Superior temporal gyrus (tissue), 1 donor: ENCODE data around the gene RNASEH2A.
"Not testable (repeated sequence)": the region's sequence is repeated elsewhere in the genome, so short reads cannot be mapped to it uniquely, and the experiment has no call there.

ENCODE experiments used
- DNase-seq: peaks from one replicate; pipeline ENCODE4 v3.0.0-alpha.2; 2016; ENCODE audit errors: extremely low spot score

The RNASEH2A gene

DNA sequence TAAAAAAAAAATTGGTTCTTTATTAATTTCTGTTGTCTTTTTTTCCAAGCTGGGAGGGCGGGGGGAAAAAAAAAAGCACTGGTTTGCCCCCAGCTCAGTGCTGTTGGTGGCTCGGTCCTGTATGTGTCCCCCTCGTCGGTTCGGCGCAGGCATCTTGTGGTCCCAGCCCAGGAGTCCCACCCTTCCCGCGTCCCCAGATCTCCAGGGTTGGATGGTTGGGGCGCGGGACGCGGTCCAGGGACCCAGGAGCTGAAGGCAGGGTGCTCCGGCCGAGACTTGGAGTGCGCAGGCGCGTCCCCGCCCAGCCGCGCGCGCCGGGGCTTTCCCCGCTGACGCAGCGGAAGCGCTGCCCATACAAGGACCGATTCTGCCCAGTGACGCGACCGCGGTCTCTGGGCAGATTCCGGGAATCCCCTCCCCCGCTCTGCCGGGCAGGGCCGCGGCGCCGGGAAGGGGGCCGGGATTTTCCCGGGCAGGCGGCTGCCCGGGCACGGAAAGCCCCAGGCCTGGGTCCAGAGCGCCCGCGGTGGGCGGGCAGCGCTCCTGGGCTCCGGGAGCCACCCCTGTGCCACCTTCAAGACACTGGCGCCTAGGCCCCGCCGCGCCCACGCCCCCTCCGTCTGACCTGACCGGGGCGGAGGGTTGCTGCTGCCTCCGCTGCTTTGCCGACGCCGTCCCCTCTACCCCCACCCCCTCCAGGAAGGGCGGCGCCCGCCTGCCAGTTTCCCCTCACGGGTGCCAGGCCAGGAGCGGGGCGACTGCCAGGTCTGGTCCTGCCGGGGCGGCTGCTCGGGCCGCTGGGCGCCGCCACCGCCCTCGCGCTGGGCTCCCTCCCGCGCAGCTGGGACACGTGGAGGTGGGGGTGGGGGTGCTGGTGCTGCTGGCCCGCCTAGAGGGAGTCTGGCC, 12.8 kb upstream of the RNASEH2A start:
- DNase-seq = peak; percentile 93

DNA sequence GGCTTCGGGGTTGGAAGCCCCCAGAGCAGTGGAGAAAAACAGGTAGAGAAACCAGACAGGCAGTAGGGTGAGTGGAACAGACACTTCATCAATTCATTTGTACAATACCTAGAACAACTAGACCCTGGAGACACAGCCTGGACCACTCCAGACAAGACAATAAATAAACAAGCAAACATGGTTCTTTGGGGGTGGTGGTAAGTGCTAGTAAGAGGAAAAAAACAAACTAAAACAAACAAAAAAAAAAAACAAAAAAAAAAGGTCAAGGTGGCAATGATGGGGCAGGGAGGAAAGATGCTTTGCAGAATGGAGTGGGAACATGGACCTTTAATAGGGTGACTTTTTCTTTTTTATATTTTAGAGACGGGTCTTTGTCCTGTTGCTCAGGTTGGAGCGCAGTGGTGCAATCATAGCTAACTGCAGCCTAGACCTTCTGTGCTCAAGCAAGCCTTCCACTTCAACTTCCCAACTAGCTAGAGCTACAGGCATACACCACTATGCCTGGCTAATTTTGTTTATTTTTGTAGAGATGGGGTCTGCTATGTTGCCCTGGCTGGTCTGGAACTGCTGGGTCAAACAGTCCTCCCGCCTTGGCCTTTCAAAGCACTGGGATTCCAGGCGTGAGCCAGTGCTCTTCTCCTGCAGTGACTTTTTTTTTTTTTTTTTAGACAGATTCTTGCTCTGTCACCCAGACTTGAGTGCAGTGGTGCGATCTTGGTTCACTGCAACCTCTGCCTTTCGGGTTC, 12.0 kb upstream of the RNASEH2A start:
- DNase-seq = no peak

DNA sequence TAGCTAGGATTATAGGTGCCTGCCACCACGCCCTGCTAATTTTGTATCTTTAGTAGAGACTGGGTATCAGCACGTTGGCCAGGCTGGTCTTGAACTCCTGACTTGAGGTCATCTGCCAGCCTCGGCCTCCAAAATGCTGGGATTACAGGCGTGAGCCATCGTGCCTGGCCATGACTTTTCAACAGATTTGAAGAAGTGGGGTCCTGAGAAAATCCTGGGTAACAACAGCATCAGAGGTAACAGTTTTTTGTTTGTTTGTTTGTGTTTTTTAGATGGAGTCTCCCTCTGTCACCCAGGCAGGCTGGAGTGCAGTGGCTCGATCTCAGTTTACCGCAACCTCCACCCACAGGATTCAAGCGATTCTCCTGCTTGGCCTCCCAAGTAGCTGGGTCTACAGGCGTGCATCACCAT, 11.4 kb upstream of the RNASEH2A start:
- DNase-seq = no peak

DNA sequence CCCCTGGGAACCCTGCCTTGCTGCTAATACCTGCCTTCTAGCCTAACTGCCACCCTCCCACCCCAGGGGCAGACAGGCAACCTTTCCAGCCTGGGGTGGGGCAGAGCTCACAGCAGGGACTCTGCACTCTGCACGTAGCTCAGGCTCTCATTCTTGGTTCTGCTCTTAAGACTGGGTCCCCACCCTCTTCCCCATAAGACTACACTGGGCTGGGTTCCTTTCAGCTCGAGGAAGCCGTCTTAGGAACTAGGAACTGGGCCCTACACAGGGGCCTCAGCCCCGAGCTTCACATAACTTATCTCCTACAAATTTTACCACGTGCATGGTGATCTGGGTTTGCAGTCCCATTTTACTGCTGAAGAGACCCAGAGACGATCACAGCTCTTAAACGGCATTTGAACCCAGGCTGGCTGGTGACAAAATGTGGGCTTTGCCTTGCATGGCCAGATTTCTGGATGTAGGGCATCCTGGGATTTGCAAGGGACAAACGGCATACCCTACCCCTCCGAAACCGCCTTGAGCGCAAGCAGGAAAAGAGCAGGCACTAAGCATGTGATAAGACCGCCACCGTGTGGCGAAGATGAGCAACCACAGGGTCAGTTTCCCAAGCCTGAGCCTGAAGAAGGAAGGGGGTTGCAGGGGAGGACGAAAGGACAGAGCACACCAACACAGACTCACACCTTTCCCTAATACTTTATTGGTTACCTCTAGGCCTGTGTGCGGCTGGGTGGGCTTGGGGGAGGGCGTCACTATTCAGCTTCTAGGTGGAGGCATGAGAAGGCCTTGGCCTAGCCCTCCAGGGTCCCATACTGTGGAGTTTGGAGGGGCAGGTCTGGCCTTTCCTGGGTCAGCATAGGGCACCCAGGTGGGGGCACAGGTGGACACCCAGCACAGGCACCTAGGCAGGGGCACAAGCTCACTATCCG, 10.0 kb upstream of the RNASEH2A start:
- peak; percentile 93 for DNase-seq

DNA sequence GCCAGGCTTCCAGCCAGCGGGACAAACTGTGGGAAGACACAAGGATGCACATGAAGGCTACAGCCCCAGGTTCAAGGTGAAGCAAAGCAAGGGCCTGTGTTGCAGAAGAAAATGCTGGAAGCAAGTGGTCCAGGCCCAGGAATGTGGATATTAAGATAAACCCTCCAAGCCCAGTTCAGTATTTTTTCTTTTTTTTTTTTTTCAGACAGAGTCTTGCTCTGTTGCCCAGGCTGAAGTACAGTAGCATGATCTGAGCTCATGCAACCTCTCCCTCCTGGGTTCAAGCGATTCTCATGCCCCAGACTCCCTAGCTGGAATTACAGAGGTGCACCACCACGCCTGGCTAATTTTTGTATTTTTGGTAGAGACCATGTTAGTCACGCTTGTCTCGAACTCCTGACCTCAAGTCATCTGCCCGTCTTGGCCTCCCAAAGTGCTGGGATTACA, 9.2 kb upstream of the RNASEH2A start:
- no peak for DNase-seq

DNA sequence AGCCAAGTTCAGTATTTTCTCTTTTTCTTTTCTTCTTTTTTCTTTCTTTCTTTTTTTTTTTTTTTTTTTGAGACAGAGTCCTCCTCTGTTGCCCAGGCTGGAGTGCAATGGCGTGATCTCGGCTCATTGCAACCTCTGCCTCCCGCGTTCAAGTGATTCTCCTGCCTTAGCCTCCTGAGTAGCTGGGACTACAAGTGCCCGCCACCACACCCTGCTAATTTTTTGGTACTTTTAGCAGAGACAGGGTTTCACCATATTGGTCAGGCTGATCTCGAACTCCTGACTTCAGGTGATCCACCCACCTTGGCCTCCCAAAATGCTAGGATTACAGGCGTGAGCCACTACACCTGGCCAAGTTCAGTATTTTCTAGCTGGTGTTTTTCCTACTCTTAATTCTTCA, 8.8 kb upstream of the RNASEH2A start:
- DNase-seq = not testable (repeated sequence)

DNA sequence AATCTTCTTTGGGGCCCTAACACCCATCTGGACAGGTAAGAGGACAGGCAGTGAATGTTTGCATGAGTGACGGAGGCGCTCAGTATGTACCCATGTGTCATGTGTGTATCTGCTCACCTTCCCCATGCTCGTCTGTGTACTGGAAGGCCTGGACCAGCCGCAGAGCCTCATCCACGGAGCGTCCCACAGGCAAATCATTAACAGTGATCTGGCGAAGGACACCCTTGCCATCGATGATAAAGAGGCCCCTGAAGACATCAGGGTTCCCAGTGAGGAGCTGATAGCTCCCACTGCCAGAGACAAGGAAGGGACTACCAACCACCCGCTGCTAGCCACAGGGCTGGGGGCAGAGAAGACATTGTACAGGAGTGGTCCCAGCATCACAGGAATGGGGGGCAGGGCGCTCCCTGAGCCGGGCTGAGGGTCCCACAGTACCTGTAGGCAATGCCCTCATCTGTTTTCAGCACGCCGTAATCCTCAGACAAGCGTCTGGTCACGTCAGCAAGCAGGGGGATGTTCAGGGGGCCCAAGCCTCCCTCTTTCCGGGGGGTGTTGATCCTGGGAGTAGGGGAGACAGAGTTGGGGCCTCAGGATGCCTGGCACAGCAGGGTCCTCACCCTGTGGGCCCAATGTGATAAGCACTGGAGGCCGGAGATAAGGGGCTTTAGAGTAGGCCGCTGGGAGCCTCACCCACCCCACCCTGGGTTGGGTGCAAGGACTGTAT, 6.5 kb upstream of the RNASEH2A start:
- no peak for DNase-seq

DNA sequence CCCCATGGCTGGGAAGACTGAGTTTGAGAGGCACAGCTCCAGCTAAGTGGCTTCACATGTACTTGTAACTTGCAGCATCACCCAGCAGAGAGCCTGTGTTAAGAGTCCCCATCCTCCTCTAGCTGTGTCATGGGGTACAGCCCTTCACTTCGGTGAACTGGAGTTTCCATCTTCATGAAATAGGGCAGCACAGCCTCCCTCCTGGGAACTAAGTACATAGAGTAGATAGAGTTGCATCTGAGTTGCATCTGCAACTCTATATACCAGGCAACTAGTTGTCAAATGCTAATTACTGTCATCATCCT, 6.0 kb upstream of the RNASEH2A start:
- DNase-seq = no peak

DNA sequence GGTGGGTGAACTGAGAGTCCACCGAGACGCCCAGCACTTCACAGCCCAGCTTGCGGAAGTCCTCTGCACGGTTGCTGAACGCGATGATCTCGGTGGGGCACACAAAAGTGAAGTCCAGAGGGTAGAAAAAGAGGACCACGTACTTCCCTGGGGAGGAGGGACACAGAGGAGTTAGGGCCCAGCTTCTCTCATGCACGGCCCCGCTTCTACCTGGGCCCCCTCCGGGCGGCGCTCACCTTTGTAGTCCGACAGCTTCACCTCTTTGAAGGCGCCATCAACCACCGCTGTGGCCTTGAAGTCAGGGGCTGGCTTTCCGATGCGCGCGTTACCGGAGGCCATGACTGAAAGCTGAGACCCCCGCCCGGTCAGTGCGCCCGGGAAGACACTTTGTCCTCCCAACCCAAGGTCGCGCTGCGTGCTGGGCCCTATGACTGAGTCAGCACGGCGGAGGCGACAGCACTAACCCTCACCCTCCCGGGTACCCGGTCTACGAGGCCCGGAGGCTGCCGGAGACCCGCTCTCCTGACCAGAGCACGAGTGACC, 5.4 kb upstream of the RNASEH2A start:
- DNase-seq = peak; percentile 8

DNA sequence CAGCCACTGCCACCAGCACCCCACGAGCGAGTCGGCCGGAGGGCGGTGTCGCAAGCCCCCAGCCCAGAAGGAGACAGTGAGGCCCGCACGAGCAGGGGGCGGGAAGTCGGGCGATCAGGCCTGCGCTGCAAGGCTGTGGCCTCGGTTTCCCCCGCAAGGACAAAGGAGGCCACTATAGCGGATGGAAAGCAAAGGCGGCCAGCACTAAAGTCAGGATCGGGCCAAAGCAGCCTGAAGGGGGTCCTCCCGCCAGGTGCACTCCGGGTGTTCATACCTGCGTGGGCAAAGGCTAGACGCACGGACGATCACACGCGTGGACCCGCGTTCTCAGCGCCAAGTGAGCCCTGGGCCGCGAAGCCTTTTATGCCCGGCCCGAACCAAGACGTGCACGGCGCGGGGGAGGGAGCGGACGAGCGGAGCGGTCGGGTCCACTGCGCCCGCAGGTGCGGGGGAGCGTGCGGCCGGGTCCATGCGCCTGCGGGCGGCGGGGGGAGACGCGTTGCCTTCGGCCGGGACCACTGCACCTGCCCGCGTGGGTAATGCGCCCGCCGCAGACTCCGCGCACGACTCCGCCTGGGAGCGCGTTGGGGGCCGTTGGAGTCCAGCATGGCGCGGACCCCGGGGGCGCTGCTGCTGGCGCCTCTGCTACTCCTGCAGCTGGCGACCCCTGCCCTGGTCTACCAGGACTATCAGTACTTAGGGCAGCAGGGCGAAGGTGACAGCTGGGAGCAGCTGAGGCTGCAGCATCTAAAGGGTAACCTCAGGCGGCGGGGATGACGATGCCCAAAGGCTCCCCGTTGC, 4.7 kb upstream of the RNASEH2A start, which contains the start of the genes PRDX2 and THSD8:
Gene PRDX2, minus strand, starts transcription at position 335 of the 801 bp plus-strand sequence. CDS start 539 bp downstream, outside the sequence.
Gene THSD8, plus strand, starts transcription at position 604 of the 801 bp plus-strand sequence. Its CDS starts 3 bp downstream, at position 607.
- peak; percentile 83 for DNase-seq

DNA sequence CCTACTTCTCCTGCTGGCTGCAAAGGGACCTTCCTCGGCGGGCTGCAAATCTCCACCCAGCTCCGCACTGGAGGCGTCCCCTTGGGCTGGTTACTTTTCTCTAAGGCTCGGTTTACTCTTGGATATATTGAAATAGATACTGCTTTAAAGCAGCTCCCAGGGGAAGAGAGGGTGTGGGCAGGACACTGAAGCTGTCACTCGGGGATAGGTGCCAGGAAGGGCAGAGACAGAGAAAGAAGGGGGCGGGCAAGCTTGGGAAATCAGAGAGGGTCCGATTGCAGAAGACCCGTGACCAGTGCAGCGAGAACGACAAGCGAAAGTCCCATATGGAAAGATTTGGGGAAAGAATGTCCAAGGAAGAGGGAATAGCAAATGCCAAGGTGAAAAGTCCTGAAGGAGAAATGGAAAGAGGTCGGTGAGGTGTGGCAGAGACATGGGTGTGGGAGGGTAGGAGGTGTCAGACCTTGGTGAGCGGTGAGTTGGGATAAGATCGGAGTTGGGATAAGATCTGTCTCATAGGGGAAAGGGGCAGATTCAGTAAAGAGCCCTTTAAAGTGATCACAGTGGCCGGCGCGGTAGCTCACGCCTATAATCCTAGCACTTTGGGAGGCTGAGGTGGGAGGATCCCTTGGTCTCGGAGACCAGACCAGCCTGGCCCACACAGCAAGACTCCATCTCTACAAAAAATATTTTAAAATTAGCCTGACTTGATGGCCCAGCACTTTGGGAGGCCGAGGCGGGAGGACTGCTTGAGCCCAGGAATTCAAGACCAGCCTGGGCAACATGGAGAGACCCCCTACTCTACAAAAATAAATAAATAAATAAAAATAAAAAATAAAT, 3.9 kb upstream of the RNASEH2A start:
- DNase-seq = peak; percentile 15

DNA sequence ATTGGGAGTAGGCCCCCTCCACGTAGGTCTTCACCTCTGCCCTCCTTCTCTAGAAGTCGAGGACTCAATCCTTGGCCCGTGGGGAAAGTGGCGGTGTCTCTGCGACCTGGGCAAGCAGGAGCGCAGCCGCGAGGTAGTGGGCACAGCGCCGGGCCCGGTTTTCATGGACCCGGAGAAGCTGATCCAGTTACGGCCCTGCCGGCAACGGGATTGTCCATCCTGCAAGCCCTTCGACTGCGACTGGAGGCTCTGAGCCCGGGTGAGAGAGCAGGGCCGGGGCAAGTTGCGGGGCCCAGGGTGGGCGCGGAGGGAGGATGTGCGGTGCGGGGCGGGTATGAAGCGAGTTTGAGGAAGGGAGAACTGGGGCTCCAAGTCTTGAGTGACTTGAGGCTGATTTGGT, 2.3 kb upstream of the RNASEH2A start:
- no peak for DNase-seq

DNA sequence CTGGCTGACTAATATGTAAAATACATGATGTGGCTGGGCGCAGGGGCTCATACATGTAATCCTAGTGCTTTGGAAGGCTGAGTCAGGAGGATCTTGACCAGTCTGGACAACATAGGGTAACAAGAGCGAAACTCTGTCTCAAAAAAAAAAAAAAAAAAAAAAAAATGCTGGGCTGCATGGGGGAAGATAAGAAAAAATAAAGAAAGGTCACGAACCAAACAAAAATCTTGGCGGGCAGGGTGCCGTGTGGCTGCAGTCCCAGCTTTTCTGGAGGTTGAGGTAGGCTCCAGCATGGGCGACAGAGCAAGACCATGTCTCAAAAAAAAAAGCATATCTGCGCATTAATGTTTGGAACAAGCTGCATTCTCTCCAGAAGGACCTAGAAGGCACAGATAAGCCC, 8.7 kb downstream of the RNASEH2A start:
- DNase-seq = no peak

DNA sequence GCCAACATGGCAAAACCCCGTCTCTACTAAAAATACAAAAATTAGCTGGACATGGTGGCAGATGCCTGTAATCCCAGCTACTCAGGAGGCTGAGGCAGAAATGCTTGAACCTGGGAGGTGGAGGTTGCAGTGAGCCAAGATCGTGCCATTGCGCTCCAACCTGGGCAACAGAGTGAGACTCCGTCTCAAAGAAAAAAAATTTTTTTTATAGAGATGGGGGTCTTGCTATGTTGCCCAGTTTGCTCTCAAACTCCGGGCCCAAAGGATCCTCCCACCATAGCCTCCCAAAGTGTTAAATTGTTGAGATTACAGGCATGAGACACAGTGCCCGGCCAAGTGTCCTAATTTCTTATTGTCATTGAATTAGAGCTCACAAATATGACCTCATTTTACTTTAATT, 10.8 kb downstream of the RNASEH2A start:
- not testable (repeated sequence) for DNase-seq

DNA sequence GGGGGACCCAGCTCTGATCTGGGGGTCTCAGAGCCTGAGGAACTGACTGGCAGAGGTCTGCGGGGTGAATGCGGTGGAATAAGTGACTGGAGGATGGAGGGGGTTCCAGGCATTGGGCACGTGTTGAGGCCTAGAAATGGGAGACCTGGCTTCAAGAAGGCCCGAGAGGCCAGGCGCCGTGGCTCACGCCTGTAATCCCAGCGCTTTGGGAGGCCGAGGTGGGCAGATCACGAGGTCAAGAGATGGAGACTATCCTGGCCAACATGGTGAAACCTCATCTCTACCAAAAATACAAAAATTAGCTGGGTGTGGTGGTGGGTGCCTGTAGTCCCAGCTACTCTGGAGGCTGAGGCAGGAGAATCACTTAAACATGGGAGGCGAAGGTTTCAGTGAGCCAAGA, 11.4 kb downstream of the RNASEH2A start:
- DNase-seq = not testable (repeated sequence)

DNA sequence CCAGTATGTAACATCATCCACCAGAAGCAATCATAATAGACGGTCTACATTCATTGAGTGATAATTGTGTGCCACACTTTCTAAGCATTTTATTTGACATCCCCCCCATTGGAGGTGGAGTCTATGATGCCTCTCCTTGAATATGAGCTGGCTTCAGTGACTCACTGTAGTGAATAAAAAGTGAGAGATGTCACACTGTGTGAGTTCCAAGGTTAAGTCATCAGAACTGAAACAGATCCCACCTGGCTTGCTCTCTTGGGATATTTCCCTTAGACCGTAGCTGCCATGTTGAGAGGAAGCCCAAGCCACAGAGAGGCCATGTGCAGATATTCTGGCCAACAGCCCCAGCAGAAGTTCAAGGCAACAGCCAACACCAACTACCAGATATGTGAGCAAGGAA, 15.4 kb downstream of the RNASEH2A start:
- no peak for DNase-seq

DNA sequence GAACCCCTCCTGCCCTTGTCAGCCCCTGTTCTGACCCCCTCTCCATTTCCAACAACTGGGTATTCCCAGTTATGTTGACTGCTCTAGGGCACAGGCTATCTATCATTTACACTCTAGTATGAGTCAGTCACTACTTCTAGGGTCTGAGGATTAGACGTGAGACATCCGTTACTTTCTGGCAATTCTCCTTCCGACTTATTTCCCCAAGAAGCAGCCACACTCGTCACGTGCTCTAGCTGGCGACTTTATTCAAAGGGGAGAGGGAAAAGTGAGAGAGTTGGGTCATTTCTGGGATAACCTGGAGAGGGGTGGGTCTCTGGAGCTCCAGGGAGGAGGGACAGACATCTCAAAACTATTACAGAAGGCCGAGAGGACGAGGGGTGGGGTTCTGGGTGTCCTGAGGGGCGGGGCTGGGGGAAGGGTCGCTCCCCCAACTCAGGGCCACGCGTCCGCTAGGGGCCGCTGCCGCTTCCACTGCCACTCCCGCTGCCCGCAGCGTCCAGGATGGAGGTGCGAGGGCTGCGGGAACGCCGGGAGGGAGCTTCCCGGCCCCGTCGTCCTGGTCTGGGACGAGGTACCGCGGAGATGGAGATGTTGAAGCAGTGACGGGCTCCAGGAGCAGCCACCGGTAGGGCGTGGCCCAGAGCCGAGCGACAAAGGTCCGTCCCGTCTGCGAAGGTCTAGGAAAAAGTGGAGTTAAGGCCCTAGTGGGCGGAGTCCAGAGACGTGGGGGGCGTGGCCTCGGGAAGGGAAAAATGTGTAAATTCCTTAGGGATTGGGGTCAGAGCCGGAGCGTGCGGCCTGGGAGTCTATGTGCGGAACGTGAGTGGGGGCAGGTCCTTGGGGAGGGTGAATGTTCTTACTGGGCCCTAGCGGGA, 19.1 kb downstream of the RNASEH2A start:
- no peak for DNase-seq

DNA sequence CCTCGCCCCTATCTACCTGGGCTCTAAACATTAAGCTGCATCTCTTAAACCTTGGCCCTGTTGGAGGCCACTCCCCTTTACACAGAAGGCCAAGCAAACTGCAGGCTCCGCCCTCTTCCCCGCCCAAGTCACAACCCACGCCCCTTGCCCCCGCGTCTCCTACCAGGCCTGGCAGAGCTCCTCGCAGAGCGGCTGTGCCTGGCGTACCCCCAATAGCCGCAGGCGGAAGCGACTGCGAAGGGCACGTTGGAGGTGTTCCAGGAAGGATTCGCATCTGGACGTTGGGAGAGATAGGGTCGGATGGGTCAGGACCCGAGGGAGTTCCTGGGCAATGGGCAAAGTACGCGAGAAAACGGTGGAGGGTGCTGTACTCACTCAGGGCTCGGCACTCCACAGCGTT, 22.1 kb downstream of the RNASEH2A start:
- DNase-seq = no peak
